AG04449 (cell line): ENCODE data around the gene GMEB2.

Source experiments
- CTCF ChIA-PET: fragments of 350-600 bp; formaldehyde crosslinking; extraction: SDS; loops from one replicate; lab custom pipeline; 2021; ENCODE audit warnings: antibody characterized with exemption; lab: Yijun Ruan, JAX
- POLR2A ChIA-PET: fragments of 400-600, 350-600 bp; formaldehyde crosslinking; extraction: SDS; loops from one replicate; lab custom pipeline; 2020; ENCODE audit warnings: antibody characterized with exemption, inconsistent platforms; lab: Yijun Ruan, JAX
- DNase-seq: peaks from one replicate; pipeline ENCODE4 v3.0.0-alpha.2; 2010; ENCODE audit warnings: low read depth, low spot score
- H3K4me3 ChIP-seq: 2 replicates; pipeline ENCODE4 v1.5.1; 2011; ENCODE audit warnings: low read depth, mild to moderate bottlenecking, control low read depth, low read length
- TF ChIP-seq, protein P1 (sequence below): IDR thresholded peaks from one replicate; pipeline ENCODE4 v1.5.1; 2011; ENCODE audit warnings: mild to moderate bottlenecking, moderate library complexity, low read length, control low read depth, inconsistent platforms; ENCODE audit not compliant: insufficient read depth; ENCODE audit errors: missing control alignments

The GMEB2 gene

GRCh38 chr20:63592661-63593060, 34.2 kb downstream of the GMEB2 start:
- TF ChIP-seq, protein P1, sequence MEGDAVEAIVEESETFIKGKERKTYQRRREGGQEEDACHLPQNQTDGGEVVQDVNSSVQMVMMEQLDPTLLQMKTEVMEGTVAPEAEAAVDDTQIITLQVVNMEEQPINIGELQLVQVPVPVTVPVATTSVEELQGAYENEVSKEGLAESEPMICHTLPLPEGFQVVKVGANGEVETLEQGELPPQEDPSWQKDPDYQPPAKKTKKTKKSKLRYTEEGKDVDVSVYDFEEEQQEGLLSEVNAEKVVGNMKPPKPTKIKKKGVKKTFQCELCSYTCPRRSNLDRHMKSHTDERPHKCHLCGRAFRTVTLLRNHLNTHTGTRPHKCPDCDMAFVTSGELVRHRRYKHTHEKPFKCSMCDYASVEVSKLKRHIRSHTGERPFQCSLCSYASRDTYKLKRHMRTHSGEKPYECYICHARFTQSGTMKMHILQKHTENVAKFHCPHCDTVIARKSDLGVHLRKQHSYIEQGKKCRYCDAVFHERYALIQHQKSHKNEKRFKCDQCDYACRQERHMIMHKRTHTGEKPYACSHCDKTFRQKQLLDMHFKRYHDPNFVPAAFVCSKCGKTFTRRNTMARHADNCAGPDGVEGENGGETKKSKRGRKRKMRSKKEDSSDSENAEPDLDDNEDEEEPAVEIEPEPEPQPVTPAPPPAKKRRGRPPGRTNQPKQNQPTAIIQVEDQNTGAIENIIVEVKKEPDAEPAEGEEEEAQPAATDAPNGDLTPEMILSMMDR = no peak
- ChIA-PET POLR2A (no interaction called here), CTCF (no interaction called here)
- H3K4me3 ChIP-seq = no peak overlapping the region
- DNase-seq = no peak

DNA sequence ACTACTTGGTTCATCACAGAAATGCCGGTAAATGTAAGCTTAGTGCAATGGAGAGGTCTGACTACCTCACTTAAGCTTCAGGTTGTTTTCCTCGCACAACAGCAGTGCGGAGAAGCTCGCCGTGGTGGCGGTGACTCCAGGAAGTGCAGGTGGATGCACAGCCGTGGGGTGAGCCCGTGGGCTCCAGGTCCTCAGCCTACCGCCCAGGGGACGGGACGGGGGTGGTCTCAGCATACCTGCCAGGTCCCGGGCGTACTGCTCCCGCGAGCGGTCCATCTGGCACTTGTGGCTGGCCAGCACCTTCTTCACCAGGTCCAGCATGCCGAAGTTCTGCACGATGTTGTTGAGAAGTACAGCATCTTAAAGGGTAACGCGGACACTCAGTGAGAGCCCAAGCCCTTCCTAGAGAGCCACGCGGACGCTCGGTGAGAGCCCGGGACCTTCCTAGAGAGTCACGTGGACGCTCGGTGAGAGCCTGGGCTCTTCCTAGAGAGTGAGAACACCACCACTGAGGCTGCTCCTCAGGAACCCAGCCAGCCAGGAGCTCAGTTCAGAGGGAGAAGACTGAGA, 35.0 kb downstream of the GMEB2 start:
- ChIA-PET CTCF (no interaction called here), POLR2A (no interaction called here)
- H3K4me3 ChIP-seq = no peak overlapping the region
- no peak for DNase-seq
- TF ChIP-seq, protein P1 = no peak

- H3K4me3 ChIP-seq = no peak overlapping the region
- TF ChIP-seq, protein P1 = no peak
- CTCF ChIA-PET = no interaction called here
- no peak for DNase-seq
- POLR2A ChIA-PET = no interaction called here
Observed at GRCh38 chr20:63591147-63591533, 35.8 kb downstream of the GMEB2 start.

- H3K4me3 ChIP-seq = no peak overlapping the region
- ChIA-PET CTCF (no interaction called here), POLR2A (no interaction called here)
- TF ChIP-seq, protein P1 = no peak
- no peak for DNase-seq
Observed at GRCh38 chr20:63590218-63591146, 36.4 kb downstream of the GMEB2 start.

DNA sequence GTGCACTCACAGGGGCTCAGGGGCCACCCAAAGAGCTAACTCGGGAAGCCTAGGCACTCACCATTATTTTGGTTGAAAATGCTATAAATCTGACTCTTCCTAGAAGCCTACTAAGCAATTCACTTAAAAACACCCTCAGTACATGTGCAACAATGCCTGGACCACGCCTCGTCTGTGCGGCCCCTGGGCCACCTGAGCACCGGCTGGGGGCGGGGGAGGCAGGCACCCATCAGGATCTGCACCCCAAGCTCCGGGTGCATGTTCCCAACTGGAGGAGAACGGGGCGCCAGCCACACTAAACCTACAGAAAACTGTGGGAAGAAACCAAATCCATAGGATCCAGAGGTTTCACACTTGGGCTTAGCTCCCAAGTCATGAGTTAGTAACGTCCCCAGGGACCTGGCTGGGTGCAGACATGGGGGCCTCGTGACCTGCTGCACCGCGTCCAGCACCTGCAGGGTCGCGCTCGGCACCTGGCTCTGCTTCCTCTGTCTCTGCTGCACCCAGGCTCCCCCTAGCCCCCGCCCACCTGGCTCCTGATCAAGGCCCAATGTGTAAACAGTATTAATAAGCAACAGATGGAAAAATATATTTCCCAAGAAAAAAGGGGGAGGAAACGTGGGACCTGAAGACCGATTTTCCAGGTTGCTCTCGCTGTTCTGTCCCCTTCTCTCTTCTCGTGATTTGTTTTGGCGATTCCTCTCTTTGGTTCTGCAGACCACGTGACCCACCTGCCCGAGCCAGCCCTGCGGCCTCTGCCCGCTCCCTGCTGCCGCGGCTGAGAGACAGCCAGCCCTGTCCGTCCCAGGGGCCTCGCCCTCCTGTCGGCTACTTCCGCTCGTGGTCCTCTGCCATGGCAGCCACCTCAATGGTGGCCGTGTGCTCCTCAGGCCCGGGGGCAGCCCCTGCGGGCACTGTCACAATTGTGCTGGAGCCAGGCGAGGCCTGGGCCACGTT, 37.4 kb downstream of the GMEB2 start:
- ChIA-PET POLR2A (interaction anchor here (0.7 kb wide), 1 partner anchor 150 kb away, joined by 3 read pairs; the partner anchor contains the start of gene SLC2A4RG), CTCF (no interaction called here)
- DNase-seq = no peak
- no peak overlapping the region for H3K4me3 ChIP-seq
- TF ChIP-seq, protein P1 = no peak
